Kidney (tissue), 14 donors: ENCODE data around the gene ETS1. TPM values are rescaled to one million over a fixed set of nuclear protein-coding genes. Genes with fewer than 3 reads are reported as not detected.
A peak's percentile ranks its signal among the peaks of the same experiment; 100 is the strongest.

Experiments
- DNase-seq, 5 donors: peaks; one replicate each; pipeline ENCODE4 v3.0.0-alpha.2; 2013 to 2020
- FAIRE-seq: peaks from 2 replicates; lab custom pipeline; 2012; peaks lifted over from hg19 to GRCh38; lab: Jason Lieb, UNC
- H3K27ac ChIP-seq, 2 donors: one replicate each; pipeline ENCODE4 v1.7.0; 2013; ENCODE audit warnings: low read depth in 2 of 2, low read length in 2 of 2, inconsistent platforms in 1 of 2
- H3K27me3 ChIP-seq: one replicate; pipeline ENCODE4 v1.7.1; 2013; ENCODE audit warnings: low read length, inconsistent platforms; ENCODE audit not compliant: control insufficient read depth, insufficient read depth
- H3K36me3 ChIP-seq, 3 donors: one replicate each; pipeline versions ENCODE4 v1.7.0 to v1.7.1; 2013; ENCODE audit warnings: low read length in 3 of 3, control low read depth in 1 of 3, inconsistent platforms in 1 of 3; ENCODE audit not compliant: insufficient read depth in 3 of 3, control insufficient read depth in 2 of 3
- H3K4me1 ChIP-seq, 3 donors: one replicate each; pipeline versions ENCODE4 v1.7.0 to v1.7.1; 2013; ENCODE audit warnings: low read length in 3 of 3, inconsistent platforms in 1 of 3, low read depth in 1 of 3; ENCODE audit not compliant: control insufficient read depth in 2 of 3, insufficient read depth in 2 of 3
- H3K4me3 ChIP-seq, 3 donors: one replicate each; pipeline versions ENCODE4 v1.7.0 to v1.8.1; 2013; ENCODE audit warnings: low read length in 3 of 3, control low read depth in 1 of 3, inconsistent platforms in 1 of 3
- H3K9ac ChIP-seq, 3 donors: one replicate each; pipeline versions ENCODE4 v1.7.0 to v1.7.1; 2013; ENCODE audit warnings: low read length in 3 of 3, control low read depth in 1 of 3, inconsistent platforms in 1 of 3
- H3K9me3 ChIP-seq, 3 donors: one replicate each; pipeline versions ENCODE4 v1.7.0 to v1.7.1; 2013; ENCODE audit warnings: low read length in 3 of 3, control low read depth in 1 of 3, inconsistent platforms in 1 of 3; ENCODE audit not compliant: control insufficient read depth in 2 of 3, insufficient read depth in 1 of 3
- CTCF ChIP-seq: IDR thresholded peaks from 3 replicates; pipeline ENCODE4 v1.5.1; 2012; ENCODE audit warnings: mild to moderate bottlenecking, moderate library complexity, borderline replicate concordance; ENCODE audit not compliant: insufficient read depth; ENCODE audit errors: extremely low read depth
- intact Hi-C: fragments of 100-400 bp; cut with DNase I; formaldehyde crosslinking; loops from one replicate; pipeline ENCODE4 v1.11.1; 2022
- polyA plus RNA-seq: library from polyadenylated mRNA; stranded (reverse); fragments of 350-450 nt; fragmentation: Illumina TruSeq; extraction: RNeasy Lipid Tissue Mini Kit (QIAGEN cat#74804); gene quantifications from one replicate; pipeline ENCODE4 v1.2.3, GENCODE V29; 2014; ENCODE audit warnings: low read depth, low replicate concordance; ENCODE audit not compliant: insufficient read depth
- total RNA-seq: library from RNA; stranded (reverse); fragmentation: NEBNext Ultra II Directional; extraction: Animal tissue kit (Norgen Biotek cat#: 25700); gene quantifications from one replicate; pipeline ENCODE4 v1.2.1, GENCODE V29; 2021
- donor health status: control.
- donor health status: control.
- donor health status: control.
- donor health status: control.
- donor health status: control.
- donor health status: DM: yes; HTN: yes; CAD: no.
- donor health status: Normal renal cell carcinoma (clear cell type).

The ETS1 gene
- total and polyA plus RNA-seq, 2 donors from 2014 or later: 23.5 to 124 TPM

- Histone ChIP-seq H3K27ac (peak overlapping the region in 1 of 2 donors; percentile 5), H3K9me3 (no peaks in the 10 kb centered on the region), H3K4me3 (no peak overlapping the region), H3K9ac (no peak overlapping the region), H3K27me3 (no peaks in the 10 kb centered on the region), H3K36me3 (peaks cover 0 to 8% (median 0%) of the 10 kb centered on the region in 3 donors), H3K4me1 (peaks cover 3 to 38% (median 37%) of the 10 kb centered on the region in 3 donors)
- FAIRE-seq: no peak
- no peak for DNase-seq
- TF ChIP-seq CTCF: no peak
- intact Hi-C loops: no loop called here
Measured at GRCh38 chr11:128512474-128512996, 74.8 kb downstream of the ETS1 start.

GRCh38 chr11:128511712-128512111, 75.6 kb downstream of the ETS1 start:
- Histone ChIP-seq H3K9me3 (no peaks in the 10 kb centered on the region), H3K4me1 (peaks cover under 1 to 33% (median 29%) of the 10 kb centered on the region in 3 donors), H3K9ac (no peak overlapping the region), H3K27me3 (no peaks in the 10 kb centered on the region), H3K36me3 (peaks cover 0 to 8% (median 0%) of the 10 kb centered on the region in 3 donors), H3K27ac (no peak overlapping the region), H3K4me3 (no peak overlapping the region)
- TF ChIP-seq CTCF: no peak
- no peak for FAIRE-seq
- intact Hi-C loops: no loop called here
- no peak for DNase-seq

GRCh38 chr11:128509621-128510389, 77.6 kb downstream of the ETS1 start:
- FAIRE-seq (no peak), DNase-seq (no peak)
- H3K9ac ChIP-seq: no peak overlapping the region
- H3K4me1 ChIP-seq: peaks cover 0 to 38% (median 26%) of the 10 kb centered on the region in 3 donors
- no peak overlapping the region for H3K4me3 ChIP-seq
- intact Hi-C loops: no loop called here
- TF ChIP-seq CTCF: no peak
- H3K27ac ChIP-seq: no peak overlapping the region
- no peaks in the 10 kb centered on the region for H3K9me3 ChIP-seq
- no peaks in the 10 kb centered on the region for H3K27me3 ChIP-seq
- H3K36me3 ChIP-seq: peaks cover 0 to 8% (median 0%) of the 10 kb centered on the region in 3 donors
